ENCODE measurements around the gene ACOXL.
"Not testable (repeated sequence)": the region's sequence is repeated elsewhere in the genome, so short reads cannot be mapped to it uniquely, and the experiment has no call there.

The ACOXL gene

DNA sequence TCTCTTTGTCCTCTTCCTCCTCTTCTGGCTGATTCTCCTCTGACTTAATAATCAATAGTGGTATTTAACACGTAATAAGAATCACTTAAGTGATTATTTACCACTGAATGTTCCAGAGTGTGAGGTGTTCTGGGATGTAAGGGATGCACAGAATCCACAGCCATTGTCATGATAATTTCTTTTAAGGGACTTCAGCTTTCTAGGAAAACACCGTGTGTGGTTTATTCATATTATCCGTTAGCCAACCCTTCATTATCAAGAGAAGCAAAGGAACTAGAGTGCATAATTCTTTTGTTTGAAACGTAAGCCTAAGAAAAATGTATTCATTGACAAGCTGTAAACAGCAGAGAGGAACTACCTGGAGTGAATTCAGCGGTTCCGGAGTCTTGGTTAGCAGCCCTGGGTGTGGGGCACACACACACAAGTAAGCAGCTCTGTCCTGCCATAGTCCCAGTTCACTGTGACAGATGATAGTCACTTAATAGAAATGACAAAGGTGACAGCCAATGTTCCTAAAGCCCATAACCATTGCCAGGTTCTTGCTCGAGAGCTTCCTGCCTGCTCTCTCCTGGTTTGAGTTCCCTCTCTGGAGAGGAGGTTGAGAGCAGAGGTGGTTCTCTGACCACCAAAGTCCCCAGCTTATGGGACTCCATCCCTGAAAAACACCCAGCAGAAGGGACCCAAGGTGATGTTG, 101.9 kb downstream of the ACOXL start:
- no peak for DNase-seq

DNA sequence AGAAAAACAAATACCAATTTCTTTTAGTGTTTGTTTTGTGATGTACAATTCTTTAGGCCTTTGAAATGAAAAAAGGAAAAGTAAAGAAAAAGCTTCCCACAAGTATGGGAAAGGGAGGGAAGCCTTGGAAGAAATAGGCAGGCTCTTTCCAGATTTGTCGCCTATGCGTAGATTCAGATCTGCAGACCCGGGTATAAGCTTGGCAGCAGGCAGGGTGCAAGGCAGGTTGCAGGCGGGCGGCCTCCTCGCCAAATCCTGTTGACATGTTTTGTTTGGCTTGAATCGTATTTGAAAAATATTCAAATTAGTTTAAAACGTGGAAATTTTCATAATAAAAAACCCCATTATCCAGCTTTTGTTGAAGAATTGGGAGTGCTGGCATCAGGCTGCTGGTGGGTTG, 104.3 kb downstream of the ACOXL start:
- no peak for DNase-seq

DNA sequence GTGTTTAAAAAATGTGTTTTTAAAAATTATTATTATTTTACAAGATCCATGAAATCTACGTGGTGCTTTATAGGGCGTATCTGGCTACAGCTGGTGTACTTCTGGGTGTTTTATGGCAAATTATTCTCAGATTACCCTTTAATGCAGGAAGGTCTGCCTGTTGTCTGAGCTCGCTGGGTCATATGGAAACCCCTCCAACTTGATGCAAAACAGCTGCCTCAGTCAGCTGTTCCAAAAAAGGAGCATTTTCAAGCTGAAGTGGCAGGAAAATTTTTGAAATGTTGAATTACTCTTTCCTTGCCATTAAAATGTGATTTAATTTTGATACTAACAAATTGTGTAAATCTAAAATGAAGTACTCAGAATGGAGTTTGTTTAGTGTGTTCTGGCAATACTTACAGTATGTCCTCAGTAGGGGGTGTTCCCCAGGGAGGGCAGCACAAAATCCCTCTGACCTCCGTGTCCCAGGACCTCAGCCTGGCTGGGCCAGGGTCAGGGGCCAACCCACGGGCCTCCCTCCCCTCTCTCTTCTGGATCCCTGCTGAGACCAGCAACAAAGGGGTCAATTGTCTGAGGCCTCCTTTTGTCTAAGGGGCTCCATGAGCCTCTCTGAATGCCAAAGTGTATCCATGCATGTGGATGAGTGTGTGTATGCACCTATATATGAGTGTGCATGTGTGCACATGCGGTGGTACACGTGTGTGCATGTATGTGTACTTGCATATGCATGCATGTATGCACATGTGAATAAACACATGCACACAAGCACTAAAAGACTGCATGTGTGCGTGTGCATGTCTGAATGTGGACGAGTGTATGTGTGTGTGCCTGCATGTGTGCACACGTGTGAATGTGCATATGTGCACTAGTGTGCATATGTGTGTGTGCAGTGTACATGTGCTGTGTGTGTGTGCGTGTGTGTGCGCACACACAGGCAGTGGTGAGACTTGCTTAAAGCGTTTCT, 105.4 kb downstream of the ACOXL start:
- DNase-seq, result no peak

DNA sequence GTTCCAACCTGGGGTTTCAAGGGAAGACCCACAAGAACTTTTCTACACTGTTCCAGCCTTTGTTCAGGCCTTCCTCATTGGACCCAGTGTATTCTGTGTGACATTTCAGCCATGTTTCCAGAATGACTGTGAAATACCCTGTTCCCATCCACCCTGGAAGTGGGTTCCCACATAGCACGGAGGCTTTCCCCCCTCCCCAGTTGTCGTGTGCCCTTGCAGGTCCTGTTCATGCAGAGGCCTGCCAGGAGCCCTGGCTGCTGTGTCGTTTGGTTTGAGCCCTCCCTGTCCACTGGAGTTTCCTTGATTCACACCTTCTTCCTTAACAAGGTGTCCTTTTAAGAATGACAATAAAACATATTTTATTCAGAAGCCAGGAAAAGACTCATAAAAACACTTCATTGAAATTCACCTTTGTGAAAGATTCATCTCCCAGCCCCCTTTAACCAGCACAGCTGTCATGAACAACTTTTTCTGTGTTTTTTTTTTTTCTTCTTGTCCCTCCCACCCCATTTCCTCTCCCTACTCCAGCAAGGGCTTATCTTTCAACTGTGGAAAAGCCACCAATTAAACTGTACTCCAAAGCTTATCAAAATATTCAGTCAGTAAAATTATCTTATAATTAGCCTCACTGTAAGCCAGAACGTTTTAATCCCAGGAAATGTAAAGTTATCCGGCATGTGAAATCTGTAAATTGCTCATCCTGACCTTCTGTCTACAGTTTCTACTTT, 106.4 kb downstream of the ACOXL start:
- DNase-seq, result no peak

DNA sequence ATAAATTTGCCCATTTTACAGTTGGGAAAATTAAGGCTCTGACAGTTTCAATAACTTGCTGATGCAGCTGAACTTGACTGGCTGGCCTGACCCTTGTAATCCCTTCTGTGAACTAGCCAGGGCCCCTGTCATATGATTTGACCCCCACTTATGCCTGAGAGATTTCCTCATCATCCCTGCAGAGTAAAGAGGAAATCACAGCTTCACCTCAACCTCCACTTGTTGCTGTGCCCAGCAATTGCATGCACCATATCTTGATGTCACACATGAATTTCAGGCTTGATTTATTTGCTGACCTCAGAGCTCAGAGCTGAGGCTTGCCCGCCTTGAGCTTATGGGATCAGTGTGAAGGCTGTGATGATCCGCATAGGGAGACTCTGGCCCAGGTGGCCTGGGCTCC, 108.1 kb downstream of the ACOXL start:
- DNase-seq, result no peak

DNA sequence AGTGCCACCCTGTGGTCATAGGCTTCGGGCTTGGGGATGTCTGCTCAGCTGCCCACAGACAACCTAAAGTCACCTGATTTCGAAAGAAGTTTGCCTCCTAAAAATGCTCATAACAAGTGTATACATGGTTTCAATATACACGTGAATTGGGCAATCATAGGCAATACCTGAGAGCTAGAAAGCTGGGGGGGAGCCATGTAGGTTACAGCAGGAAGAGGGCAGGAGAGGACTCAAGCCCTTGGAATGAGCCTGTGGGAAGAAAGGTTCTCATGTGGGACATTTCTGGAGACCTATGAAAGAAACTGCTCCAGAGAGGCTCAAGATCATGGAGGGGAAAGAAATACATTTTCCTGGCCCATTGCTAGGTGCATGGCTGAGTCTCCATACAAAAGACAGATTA, 109.7 kb downstream of the ACOXL start:
- no peak for DNase-seq

DNA sequence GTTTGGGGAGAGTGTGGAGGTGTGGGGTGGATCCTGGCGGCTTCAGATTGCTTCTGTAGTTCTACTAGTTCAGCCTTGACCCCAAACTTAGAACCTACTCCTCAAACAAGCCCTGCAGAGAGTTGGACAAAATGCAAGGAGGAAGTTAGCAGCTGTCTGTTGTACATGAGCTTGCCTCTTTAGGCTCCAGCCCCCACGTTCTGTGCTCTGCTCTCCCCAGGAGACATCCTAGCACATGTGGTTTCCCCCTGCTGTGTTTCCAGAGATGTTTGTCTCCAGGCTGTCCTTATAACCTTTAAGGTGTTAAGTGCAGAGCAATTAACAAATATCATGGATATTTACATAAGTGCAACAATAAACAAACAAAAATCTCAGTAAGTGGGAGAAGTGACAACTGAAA, 111.1 kb downstream of the ACOXL start:
- DNase-seq, result no peak

DNA sequence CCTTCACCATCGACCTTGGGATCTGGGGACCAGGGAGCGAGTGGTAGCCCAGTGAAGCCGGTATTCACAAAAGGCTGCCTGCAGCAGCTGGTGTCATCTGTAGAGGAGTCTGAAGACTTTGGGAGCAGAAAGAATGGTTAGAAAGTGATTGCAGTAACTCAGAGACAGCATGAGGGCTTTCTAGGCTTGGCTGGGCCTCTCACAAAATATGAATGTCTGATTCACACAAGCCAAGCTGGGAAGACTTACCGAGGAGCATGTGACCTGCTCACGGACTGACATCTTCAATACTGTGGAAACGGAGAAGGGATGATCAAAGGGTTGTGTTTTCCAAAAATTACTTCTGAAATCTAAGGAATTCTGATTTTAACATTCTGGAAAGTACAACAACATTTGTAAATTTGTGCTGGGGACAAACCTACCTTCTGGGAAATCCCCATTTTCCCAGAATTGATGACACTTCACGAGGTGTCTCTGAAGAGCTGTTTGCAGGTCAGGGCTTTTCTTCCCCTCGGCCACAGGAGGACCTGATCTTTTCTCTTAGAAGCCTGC, 111.7 kb downstream of the ACOXL start:
- no peak for DNase-seq

DNA sequence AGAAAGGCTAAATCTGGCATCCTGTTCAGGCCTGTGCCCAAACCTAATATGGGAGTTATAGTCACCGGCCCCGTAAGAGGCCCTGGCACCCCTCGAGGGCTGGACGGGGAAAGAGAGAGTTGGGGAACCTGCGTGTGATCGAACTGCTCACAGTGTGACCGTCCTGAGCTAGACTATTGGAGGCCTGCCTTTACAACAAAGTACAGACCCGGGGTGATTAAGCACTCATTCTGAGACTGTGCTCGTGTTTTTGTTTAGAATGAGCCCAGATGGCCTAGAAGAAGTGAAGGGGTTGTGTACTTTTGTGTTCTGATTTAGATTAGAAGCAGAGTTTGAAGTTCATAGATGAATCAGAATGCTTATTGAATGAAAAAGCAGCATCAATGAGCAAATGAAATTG, 115.3 kb downstream of the ACOXL start:
- no peak for DNase-seq

DNA sequence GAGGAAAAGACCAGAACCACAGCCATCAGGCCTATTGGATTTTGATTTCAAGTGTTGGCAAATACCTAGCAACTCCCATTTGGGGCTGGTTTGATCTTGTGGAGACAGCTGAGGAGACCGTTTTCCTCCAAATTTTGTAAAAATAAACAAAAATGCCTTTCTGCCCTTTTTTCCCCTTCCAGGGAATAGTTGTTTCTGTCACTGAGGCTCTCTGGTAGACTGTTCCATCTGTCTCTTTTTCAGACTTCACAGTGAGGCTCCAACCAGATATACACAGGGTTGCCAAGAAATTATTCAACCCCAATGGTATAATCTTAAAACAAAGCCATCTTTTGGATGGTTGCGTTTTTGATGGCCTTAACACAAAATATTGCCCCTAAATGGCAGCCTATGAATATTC, 115.7 kb downstream of the ACOXL start:
- DNase-seq, result no peak

DNA sequence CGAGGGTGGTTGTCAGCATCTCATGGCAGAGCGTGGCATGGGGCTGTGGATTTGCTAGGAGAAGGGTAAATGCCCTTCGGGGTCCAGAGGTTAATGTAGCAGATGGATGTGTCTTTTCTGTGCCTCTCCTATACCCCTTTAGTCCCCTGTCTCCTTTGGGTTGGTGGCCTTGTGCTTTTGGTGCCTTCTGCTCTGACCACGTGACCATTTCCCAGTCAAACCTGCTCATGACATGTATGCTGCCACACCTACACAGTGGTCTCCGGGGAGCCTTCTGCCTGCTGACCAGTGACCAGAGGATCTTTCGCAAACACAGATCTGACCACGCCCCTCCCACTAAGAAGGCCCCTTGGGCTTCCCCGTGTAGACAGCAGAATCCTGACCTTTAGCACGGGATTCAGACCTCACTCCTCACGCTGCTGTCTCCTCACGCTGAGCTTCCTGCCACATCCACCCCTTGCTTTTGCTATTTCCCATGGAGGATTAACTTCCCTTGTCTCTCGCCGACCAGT, 116.2 kb downstream of the ACOXL start:
- no peak for DNase-seq

DNA sequence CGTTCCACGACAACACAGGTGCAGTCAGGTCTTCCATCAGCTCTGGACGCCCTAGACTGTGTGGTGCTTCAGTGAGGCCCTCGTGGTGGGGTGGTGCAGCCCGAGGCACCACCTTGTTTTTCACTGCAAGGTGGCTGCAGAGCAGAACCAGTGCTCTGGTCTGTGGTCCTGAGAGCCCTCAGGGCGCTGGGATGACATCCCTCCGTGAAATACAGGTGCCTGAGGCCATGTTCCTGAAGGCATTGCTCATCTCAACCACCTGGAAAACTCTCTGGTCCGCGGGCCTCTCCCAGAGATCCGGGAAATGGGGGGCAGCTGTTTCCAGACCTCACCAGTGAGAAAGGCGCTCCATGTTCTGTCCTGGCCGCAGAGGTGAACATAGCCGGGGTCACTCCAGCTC, 119.2 kb downstream of the ACOXL start:
- DNase-seq, result no peak

DNA sequence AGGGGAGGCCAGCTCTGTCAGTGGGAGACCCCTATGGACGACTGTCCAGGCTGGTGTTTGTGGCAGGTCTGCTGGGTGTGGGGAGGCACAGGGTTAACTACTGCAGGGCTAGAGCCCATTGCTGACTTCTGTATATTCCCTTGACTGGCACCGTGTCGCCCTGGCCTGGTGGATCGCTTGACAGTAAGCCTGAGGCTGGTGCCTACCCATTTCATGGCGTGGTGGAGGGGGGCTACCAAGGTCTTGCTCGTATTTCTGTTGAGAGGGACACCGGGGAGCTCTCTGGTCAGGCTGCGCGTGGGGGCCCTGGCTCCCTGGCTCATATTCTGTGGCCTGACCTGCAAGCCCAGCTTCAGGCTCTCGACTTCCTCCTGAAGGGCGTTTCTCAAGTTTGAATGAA, 119.7 kb downstream of the ACOXL start:
- DNase-seq, result no peak

DNA sequence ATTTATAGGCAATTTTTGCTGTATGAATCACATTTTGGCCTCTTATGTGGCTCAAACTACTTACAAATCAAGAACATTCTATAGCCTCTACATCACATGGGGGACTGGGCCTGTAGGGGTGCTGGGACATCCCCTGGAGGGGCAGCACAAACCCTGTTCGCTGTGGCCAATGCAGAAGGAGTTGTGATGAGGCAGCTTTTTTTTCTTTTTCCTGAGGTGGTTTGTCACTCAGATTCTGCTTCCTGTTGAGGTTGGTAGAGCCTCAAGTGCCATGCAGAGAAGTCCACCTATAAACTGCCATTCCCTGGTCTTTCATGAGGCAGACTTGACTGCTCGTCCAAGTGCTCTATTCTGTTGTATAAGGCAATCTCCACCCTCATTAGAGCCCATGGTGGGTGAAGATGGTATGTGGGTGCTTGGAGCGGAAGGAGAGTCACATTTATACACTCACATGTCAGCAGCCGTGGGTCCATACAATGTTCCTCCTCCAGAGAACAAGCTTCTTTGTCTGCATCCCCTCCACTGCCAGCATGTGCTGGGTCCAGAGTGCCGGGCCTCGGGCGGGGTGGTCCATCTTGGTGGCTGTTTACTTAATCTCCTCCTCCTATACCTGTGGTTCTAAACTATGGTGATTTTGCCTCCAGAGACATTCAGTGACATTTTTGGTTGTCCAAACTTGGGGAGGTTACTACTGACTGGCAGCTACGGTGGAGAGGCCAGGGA, 120.3 kb downstream of the ACOXL start:
- DNase-seq, result peak; percentile 22

DNA sequence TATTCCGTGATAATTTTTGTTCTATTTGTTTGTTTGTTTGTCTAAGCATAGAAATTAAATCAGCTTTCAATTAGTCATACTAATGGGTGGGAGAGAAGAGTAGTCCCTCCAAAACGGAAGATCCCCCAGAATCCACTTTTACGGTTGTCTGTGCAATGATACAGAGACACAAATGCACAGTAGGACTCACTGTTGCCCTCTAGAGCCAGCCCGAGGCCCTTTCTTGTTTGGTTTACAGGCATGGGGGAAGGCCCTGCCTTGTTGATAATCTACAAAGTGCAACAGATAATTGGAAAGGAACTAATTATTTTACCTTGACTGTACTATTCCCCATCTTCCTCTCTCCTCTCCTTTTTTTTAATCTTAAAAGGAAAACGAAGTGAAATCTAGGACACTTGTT, 121.1 kb downstream of the ACOXL start:
- peak; percentile 76 for DNase-seq

DNA sequence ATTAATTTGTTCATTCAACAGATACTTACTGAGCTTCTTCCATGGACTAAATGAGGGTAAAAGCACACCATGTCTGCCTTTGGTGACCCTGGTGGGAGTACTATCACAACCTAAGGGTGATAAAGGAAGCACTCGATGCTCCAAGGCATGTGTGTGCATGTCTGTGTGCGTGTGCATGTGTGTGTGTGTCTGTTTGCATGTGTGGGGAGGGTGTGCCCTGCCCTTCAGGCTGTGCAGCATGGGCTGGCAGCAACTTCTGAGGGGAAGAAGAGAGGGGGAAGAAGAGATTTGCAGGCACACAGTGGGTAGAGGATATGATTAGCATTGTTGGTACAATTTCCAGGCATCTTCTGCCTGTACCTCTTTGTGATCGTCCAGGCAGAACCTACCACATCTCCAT, 121.6 kb downstream of the ACOXL start:
- DNase-seq, result no peak

DNA sequence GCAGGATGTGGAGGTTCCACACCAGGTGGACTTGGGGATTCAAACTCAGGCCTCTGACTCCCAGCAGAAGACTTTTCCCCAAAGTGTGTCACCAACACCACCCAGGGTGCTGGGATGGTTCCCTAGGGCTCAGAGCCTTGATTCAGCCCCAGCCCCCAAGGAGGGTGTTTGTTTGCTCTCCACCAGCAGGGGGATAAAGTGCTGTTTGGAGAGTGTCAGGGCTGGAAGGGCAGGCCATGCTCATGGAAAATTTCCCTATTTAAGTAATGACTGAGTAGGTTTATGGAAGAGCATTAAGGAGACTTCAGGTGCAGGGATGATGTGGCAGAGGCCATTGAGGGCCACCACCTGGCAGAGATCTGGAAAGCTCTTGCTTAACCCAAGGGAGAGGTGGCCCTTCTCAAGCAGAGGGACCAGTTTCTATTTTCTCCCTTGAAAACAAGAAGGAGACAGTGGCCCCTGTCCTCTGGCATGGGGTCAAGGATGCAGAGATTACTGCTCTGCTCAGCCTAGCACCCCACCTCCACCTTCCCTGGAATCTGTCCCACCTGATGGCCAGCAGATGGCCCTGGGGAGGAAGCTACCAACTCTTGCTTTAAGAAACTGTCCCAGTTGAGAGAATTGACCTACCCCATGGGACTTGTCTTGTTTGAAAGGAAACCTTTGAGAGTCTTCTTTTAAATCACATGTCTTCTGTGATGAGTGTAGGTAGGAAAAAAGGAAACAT, 122.1 kb downstream of the ACOXL start:
- peak; percentile 20 for DNase-seq

DNA sequence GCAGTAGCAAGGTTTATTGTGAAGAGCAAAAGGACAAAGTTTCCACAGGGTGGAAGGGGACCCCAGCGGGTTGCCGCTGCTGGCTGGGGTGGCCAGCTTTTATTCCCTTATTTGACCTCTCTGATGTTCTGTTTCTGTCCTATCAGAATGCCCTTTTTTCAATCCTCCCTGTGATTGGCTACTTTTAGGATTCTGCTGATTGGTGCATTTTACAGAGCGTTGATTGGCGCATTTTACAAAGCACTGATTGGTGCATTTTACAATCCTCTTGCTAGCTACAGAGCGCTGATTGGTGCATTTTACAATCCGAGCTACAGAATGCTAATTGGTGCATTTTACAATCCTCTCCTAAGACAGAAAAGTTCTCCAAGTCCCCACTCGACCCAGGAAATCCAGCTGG, 123.5 kb downstream of the ACOXL start:
- not testable (repeated sequence) for DNase-seq

DNA sequence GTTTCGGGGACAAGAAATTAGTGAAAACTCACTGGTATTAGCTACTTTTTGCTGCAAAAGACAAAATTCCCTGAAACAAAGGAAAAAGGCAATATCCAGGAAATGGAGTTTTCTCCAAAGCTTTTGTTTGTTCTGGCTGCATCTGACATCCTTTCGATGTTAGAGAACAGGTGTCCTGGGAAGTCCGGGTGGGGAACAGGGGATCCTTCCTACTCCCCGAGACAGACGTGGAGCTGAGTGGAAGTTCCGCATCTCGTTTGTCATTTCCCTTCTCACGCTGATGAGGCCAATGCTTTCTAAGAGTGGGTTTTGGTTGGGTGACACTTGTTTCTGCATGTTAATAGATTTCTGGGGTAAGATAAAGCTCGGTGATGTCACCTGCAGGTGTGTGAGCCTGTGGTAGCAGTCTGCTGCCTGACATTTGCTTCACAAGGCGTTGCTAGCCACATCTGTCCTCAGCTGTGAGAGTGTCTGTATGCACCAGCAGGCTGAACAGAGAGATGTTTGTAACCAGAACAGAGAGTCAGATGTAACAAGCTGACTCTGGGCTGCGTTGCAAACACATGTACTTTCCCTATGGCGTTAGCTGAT, 125.9 kb downstream of the ACOXL start:
- DNase-seq, result no peak

DNA sequence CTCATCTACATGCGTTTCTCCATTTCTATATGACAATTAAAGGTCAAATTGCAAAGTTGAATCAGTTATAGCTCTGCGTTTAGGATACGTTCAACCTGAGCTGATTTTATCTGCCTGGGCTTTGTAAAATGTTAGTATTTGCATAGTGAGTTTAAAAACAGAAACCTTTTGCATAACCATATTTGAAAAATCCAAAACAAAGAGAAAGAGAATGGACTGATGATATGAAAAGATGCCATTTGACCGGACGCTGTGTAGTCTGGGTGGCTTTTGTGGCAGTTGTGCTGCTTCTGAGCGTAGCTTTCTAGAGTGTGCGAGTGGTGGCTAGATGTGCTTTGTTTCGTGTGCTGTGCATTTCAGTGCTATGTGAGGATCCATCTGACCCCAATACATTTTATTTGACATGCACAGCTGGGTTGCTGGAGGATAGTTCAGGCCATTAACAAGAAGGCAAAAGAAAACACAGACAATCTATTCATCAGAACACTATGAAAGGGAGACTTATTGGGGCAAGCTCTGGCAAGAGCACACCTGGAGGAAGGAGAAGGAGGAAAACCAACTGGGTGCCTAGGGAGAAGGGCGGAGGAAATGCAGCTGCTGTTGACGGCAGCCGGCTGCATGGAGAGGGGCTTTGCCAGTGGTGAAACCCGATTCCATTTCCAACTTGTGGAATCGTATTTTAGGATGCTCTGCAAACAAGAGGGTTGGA, 126.8 kb downstream of the ACOXL start:
- no peak for DNase-seq

DNA sequence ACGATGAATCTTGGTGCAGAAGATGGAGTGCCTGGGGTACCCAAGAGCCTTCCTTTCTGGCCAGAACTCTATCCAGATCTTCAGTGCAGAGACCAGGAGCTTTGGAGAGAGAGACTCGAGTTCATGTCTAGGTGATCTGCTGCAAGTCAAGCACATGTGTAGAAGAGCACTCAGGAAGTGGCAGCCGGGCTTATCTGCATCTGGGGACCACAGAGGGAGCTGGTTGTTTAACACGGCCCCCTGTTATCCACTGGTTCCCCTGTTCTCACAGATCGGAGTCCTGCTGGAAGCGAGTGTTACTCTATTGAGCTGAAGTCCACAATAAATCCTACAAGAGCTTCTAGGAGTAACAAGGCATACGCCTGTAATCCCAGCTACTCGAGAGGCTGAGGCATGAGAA, 128.3 kb downstream of the ACOXL start:
- peak; percentile 19 for DNase-seq

Data from hematopoietic multipotent progenitor cell treated with erythropoietin and hydrocortisone succinate and interleukin-3 and kit ligand, for 4 days (in vitro differentiated cells).